GM12891 (cell line): ENCODE measurements around the gene ATG5.

Experiments
- DNase-seq: peaks from one replicate; pipeline ENCODE4 v3.0.0; 2011; ENCODE audit warnings: low spot score; ENCODE audit not compliant: insufficient read length
- FAIRE-seq: peaks from 2 replicates; lab custom pipeline; 2011; peaks lifted over from hg19 to GRCh38; lab: Jason Lieb, UNC
- PAX5 ChIP-seq: IDR thresholded peaks from 2 replicates; pipeline ENCODE4 v1.6.1; 2011; ENCODE audit warnings: low read length, moderate library complexity, mild to moderate bottlenecking; ENCODE audit not compliant: insufficient read depth, severe bottlenecking
- POLR2A ChIP-seq: IDR thresholded peaks from 2 replicates; pipeline ENCODE4 v1.6.1; 2011; ENCODE audit warnings: low read depth, low read length, control low read depth
- POLR2AphosphoS5 ChIP-seq: IDR thresholded peaks from 2 replicates; pipeline ENCODE4 v1.6.1; 2011; ENCODE audit warnings: low read depth, low read length, control low read depth
- POU2F2 ChIP-seq: IDR thresholded peaks from 2 replicates; pipeline ENCODE4 v1.6.1; 2011; ENCODE audit warnings: low read depth, mild to moderate bottlenecking, control low read depth, low read length, moderate library complexity
- SPI1 ChIP-seq: IDR thresholded peaks from 2 replicates; pipeline ENCODE4 v1.6.1; 2011; ENCODE audit warnings: low read depth, low read length, control low read depth
- TAF1 ChIP-seq: IDR thresholded peaks from 2 replicates; pipeline ENCODE4 v1.6.1; 2011; ENCODE audit warnings: low read depth, low read length, control low read depth

The ATG5 gene

GRCh38 chr6:106213660-106214289 is 111.8 kb downstream of the ATG5 start:
- TF ChIP-seq SPI1 (no peak), POU2F2 (no peak), PAX5 (no peak), POLR2A (no peak), TAF1 (no peak), POLR2AphosphoS5 (no peak)
- FAIRE-seq, result no peak
- DNase-seq, result no peak

GRCh38 chr6:106212576-106212975 is 113.0 kb downstream of the ATG5 start:
- FAIRE-seq (no peak), DNase-seq (no peak)
- TF ChIP-seq PAX5 (no peak), POLR2A (no peak), POU2F2 (no peak), TAF1 (no peak), POLR2AphosphoS5 (no peak), SPI1 (no peak)

- TF ChIP-seq POLR2AphosphoS5 (no peak), PAX5 (peak; percentile 48)
- DNase-seq, result no peak
- no peak for FAIRE-seq
These were observed 118.7 kb downstream of the ATG5 start for GRCh38 chr6:106206905-106207304.

GRCh38 chr6:106204961-106205360 is 120.6 kb downstream of the ATG5 start:
- no peak for TF ChIP-seq POU2F2
- TF ChIP-seq POLR2AphosphoS5, result no peak
- TF ChIP-seq SPI1, result no peak
- TF ChIP-seq POLR2A, result no peak
- no peak for TF ChIP-seq TAF1
- TF ChIP-seq PAX5, result no peak
- FAIRE-seq (no peak), DNase-seq (no peak)

GRCh38 chr6:106199998-106200397 is 125.6 kb downstream of the ATG5 start:
- DNase-seq (no peak), FAIRE-seq (no peak)

GRCh38 chr6:106199331-106199730 is 126.2 kb downstream of the ATG5 start:
- DNase-seq, result no peak
- FAIRE-seq, result no peak
- TF ChIP-seq POLR2A, result no peak
- no peak for TF ChIP-seq POU2F2
- TF ChIP-seq POLR2AphosphoS5, result no peak
- no peak for TF ChIP-seq PAX5
- TF ChIP-seq SPI1, result no peak
- no peak for TF ChIP-seq TAF1

More at GRCh38 chr6:106199998-106200397, 125.6 kb downstream of the ATG5 start:
- TF ChIP-seq POLR2AphosphoS5 (no peak), POLR2A (no peak), TAF1 (no peak), POU2F2 (no peak), PAX5 (no peak), SPI1 (no peak)

GRCh38 chr6:106197441-106197840 is 128.1 kb downstream of the ATG5 start:
- FAIRE-seq, result no peak
- TF ChIP-seq SPI1 (no peak), POU2F2 (no peak)
- no peak for DNase-seq

GRCh38 chr6:106194949-106195921 is 130.3 kb downstream of the ATG5 start:
- DNase-seq (no peak), FAIRE-seq (peak; percentile 66)
- TF ChIP-seq TAF1 (no peak), PAX5 (no peak), POU2F2 (no peak), SPI1 (no peak), POLR2A (no peak)

GRCh38 chr6:106192824-106193223 is 132.7 kb downstream of the ATG5 start:
- FAIRE-seq, result peak; percentile 43
- DNase-seq, result no peak
- TF ChIP-seq PAX5, result no peak
- no peak for TF ChIP-seq SPI1
- no peak for TF ChIP-seq POLR2A
- no peak for TF ChIP-seq TAF1
- no peak for TF ChIP-seq POLR2AphosphoS5
- TF ChIP-seq POU2F2, result no peak

GRCh38 chr6:106188104-106188794 is 137.3 kb downstream of the ATG5 start:
- no peak for FAIRE-seq
- DNase-seq, result no peak
- TF ChIP-seq SPI1 (no peak), POLR2A (no peak), TAF1 (no peak), POLR2AphosphoS5 (no peak), POU2F2 (no peak), PAX5 (no peak)
